ENCODE results near the gene SHMT2. TPM values are rescaled to one million over a fixed set of nuclear protein-coding genes. Genes with fewer than 3 reads are reported as not detected.
A peak's percentile ranks its signal among the peaks of the same experiment; 100 is the strongest.

SHMT2 gene
- total RNA-seq, 2 donors from 2014 or later: 76.7 to 134 TPM

- no peaks in the 10 kb centered on the region for H3K9me3 ChIP-seq (ENCODE audit: control insufficient read depth, low read length)
- H3K27me3 Mint-ChIP-seq (ENCODE audit: insufficient read depth): peaks cover 75% of the 10 kb centered on the region
- no peak overlapping the region for H3K27ac ChIP-seq (ENCODE audit: low read depth, low read length)
- H3K36me3 ChIP-seq (ENCODE audit: control insufficient read depth, insufficient read depth, low read length): no peaks in the 10 kb centered on the region
- TF ChIP-seq CTCF (conservative IDR thresholded peaks at IDR 0.05): no peak
- peak overlapping the region; percentile 54 for H3K4me3 Mint-ChIP-seq
- H3K27me3 ChIP-seq (ENCODE audit: control insufficient read depth, insufficient read depth, low read length, poor library complexity, severe bottlenecking): peaks cover 68% of the 10 kb centered on the region
- no peaks in the 10 kb centered on the region for H3K9me3 Mint-ChIP-seq
- no peak overlapping the region for H3K27ac Mint-ChIP-seq
- peaks cover 6% of the 10 kb centered on the region for H3K4me1 ChIP-seq (ENCODE audit: control insufficient read depth, insufficient read depth, low read length)
- 6 to 14% methylated on average over 7 to 18 of the region's 18 CpGs for WGBS, 2 experiments (ENCODE audit: insufficient coverage in 1 of 2, insufficient read length in 1 of 2)
- peaks cover 30% of the 10 kb centered on the region for H3K4me1 Mint-ChIP-seq
- DNase-seq: no peak
- H3K4me3 ChIP-seq (ENCODE audit: low read length): peak overlapping the region; percentile 65
- no peak overlapping the region for H3K9ac ChIP-seq (ENCODE audit: extremely low read depth, low read length, poor library complexity, severe bottlenecking)
- H3K36me3 Mint-ChIP-seq (ENCODE audit: low read depth): peaks cover 4% of the 10 kb centered on the region
These were observed 12.8 kb downstream of the SHMT2 start for GRCh38 chr12:57242329-57242690.

- 1 to 2% methylated on average over 26 to 45 of the region's 45 CpGs for WGBS, 2 experiments (ENCODE audit: insufficient coverage in 1 of 2, insufficient read length in 1 of 2)
- Histone ChIP-seq H3K9me3 (ENCODE audit: control insufficient read depth, low read length) (no peaks in the 10 kb centered on the region), H3K36me3 (ENCODE audit: control insufficient read depth, insufficient read depth, low read length) (no peaks in the 10 kb centered on the region), H3K4me3 (ENCODE audit: low read length) (peak overlapping the region; percentile 65), H3K4me1 (ENCODE audit: control insufficient read depth, insufficient read depth, low read length) (peaks cover 6% of the 10 kb centered on the region), H3K9ac (ENCODE audit: extremely low read depth, low read length, poor library complexity, severe bottlenecking) (no peak overlapping the region), H3K27ac (ENCODE audit: low read depth, low read length) (no peak overlapping the region), H3K27me3 (ENCODE audit: control insufficient read depth, insufficient read depth, low read length, poor library complexity, severe bottlenecking) (peaks cover 62% of the 10 kb centered on the region)
- Mint-ChIP-seq H3K4me3 (peak overlapping the region; percentile 54), H3K9me3 (no peaks in the 10 kb centered on the region), H3K27me3 (ENCODE audit: insufficient read depth) (peaks cover 70% of the 10 kb centered on the region), H3K36me3 (ENCODE audit: low read depth) (peaks cover 4% of the 10 kb centered on the region), H3K4me1 (peaks cover 28% of the 10 kb centered on the region), H3K27ac (no peak overlapping the region)
- DNase-seq: peak; percentile 99
- peak; percentile 82 for TF ChIP-seq CTCF (conservative IDR thresholded peaks at IDR 0.05)
These were observed 13.4 kb downstream of the SHMT2 start for GRCh38 chr12:57242691-57243454.

- Mint-ChIP-seq H3K4me1 (peaks cover 25% of the 10 kb centered on the region), H3K27me3 (ENCODE audit: insufficient read depth) (peaks cover 61% of the 10 kb centered on the region), H3K4me3 (peak overlapping the region; percentile 54), H3K27ac (no peak overlapping the region), H3K36me3 (ENCODE audit: low read depth) (peaks cover 4% of the 10 kb centered on the region), H3K9me3 (no peaks in the 10 kb centered on the region)
- H3K27me3 ChIP-seq (ENCODE audit: control insufficient read depth, insufficient read depth, low read length, poor library complexity, severe bottlenecking): peaks cover 54% of the 10 kb centered on the region
- no peaks in the 10 kb centered on the region for H3K4me1 ChIP-seq (ENCODE audit: control insufficient read depth, insufficient read depth, low read length)
- no peaks in the 10 kb centered on the region for H3K9me3 ChIP-seq (ENCODE audit: control insufficient read depth, low read length)
- peak overlapping the region; percentile 65 for H3K4me3 ChIP-seq (ENCODE audit: low read length)
- H3K9ac ChIP-seq (ENCODE audit: extremely low read depth, low read length, poor library complexity, severe bottlenecking): no peak overlapping the region
- DNase-seq: peak; percentile 99
- WGBS, 2 experiments (ENCODE audit: insufficient coverage in 1 of 2, insufficient read length in 1 of 2): 27 to 31% methylated on average over 17 to 34 of the region's 41 CpGs
- no peak overlapping the region for H3K27ac ChIP-seq (ENCODE audit: low read depth, low read length)
- peak; percentile 89 for TF ChIP-seq CTCF (conservative IDR thresholded peaks at IDR 0.05)
- H3K36me3 ChIP-seq (ENCODE audit: control insufficient read depth, insufficient read depth, low read length): no peaks in the 10 kb centered on the region
These were observed 14.2 kb downstream of the SHMT2 start for GRCh38 chr12:57243521-57244311.

Data from endodermal cell (in vitro differentiated cells).